Non-pigmented ciliary epithelial cell (primary cell): Measurements from ENCODE around the gene PKP3.
"Not testable (repeated sequence)": the region's sequence is repeated elsewhere in the genome, so short reads cannot be mapped to it uniquely, and the experiment has no call there.

ENCODE experiments used
- DNase-seq: peaks from one replicate; pipeline ENCODE4 v3.0.0-alpha.2; 2010; ENCODE audit warnings: low read depth

PKP3 gene

GRCh38 chr11:426851-427250, 32.8 kb downstream of the PKP3 start:
- no peak for DNase-seq

GRCh38 chr11:428295-428694, 34.3 kb downstream of the PKP3 start:
- no peak for DNase-seq

- DNase-seq, result no peak
Measured at GRCh38 chr11:429391-429790, 35.4 kb downstream of the PKP3 start.

GRCh38 chr11:429931-430456, 36.0 kb downstream of the PKP3 start:
- no peak for DNase-seq

GRCh38 chr11:431921-432320, 37.9 kb downstream of the PKP3 start:
- no peak for DNase-seq

- no peak for DNase-seq
Measured at GRCh38 chr11:432501-433100, 38.6 kb downstream of the PKP3 start.

GRCh38 chr11:433111-433510, 39.1 kb downstream of the PKP3 start:
- no peak for DNase-seq

- no peak for DNase-seq
Measured at GRCh38 chr11:433641-434040, 39.6 kb downstream of the PKP3 start.

- DNase-seq, result no peak
Measured at GRCh38 chr11:434496-434895, 40.5 kb downstream of the PKP3 start.

- not testable (repeated sequence) for DNase-seq
Measured at GRCh38 chr11:434999-435740, 41.2 kb downstream of the PKP3 start.

- no peak for DNase-seq
Measured at GRCh38 chr11:437228-437870, 43.3 kb downstream of the PKP3 start.

GRCh38 chr11:438101-438844, 44.3 kb downstream of the PKP3 start:
- no peak for DNase-seq

- no peak for DNase-seq
Measured at GRCh38 chr11:439315-440064, 45.5 kb downstream of the PKP3 start.

GRCh38 chr11:440065-441042, 46.3 kb downstream of the PKP3 start:
- DNase-seq, result no peak

- no peak for DNase-seq
Measured at GRCh38 chr11:441043-441417, 47.0 kb downstream of the PKP3 start.

- DNase-seq, result no peak
Measured at GRCh38 chr11:441418-442274, 47.6 kb downstream of the PKP3 start, which contains the start of gene ANO9. TSS of gene ANO9 (minus strand) at chr11:442011. CDS start at chr11:441926, 85 bp downstream.

GRCh38 chr11:442611-443081, 48.6 kb downstream of the PKP3 start:
- no peak for DNase-seq

- DNase-seq, result no peak
Measured at GRCh38 chr11:443542-444199, 49.7 kb downstream of the PKP3 start.
